Measurements from ENCODE around the gene TAB3. TPM values are rescaled to one million over a fixed set of nuclear protein-coding genes. Genes with fewer than 3 reads are reported as not detected.

TAB3 gene
- total RNA-seq, 1 donor from 2014 or later, result 20.0 TPM

DNA sequence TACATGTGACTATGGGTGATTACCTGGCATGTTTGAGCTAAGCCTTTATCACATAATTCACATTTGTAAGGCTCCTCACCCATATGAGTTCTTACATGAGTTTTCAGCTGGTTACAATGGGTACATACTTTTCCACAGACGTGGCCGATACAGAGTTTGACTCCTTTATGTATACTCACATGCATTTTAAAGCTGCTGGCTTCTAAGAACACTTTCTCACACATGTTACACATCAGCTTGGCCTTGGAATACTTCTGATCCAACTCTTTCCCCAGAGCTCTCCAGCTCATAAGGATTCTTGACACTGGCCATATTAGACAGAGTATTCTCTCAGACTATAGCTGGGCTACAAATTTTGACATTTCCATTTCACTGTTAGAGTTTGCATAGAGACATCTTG, 66.3 kb downstream of the TAB3 start:
- Mint-ChIP-seq H3K27me3 (ENCODE audit: insufficient read depth, low read depth) (peaks cover 5% of the 10 kb centered on the region), H3K9me3 (no peaks in the 10 kb centered on the region), H3K27ac (no peak overlapping the region), H3K36me3 (no peaks in the 10 kb centered on the region), H3K4me3 (no peak overlapping the region), H3K4me1 (no peaks in the 10 kb centered on the region)
- no peak for TF ChIP-seq EZH2phosphoT487 (IDR thresholded peaks at IDR 0.05)
- TF ChIP-seq, protein P1, sequence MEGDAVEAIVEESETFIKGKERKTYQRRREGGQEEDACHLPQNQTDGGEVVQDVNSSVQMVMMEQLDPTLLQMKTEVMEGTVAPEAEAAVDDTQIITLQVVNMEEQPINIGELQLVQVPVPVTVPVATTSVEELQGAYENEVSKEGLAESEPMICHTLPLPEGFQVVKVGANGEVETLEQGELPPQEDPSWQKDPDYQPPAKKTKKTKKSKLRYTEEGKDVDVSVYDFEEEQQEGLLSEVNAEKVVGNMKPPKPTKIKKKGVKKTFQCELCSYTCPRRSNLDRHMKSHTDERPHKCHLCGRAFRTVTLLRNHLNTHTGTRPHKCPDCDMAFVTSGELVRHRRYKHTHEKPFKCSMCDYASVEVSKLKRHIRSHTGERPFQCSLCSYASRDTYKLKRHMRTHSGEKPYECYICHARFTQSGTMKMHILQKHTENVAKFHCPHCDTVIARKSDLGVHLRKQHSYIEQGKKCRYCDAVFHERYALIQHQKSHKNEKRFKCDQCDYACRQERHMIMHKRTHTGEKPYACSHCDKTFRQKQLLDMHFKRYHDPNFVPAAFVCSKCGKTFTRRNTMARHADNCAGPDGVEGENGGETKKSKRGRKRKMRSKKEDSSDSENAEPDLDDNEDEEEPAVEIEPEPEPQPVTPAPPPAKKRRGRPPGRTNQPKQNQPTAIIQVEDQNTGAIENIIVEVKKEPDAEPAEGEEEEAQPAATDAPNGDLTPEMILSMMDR (IDR thresholded peaks at IDR 0.05), result no peak
- TF ChIP-seq EZH2 (IDR thresholded peaks at IDR 0.05), result no peak
- Histone ChIP-seq H3K27ac (no peak overlapping the region), H3K9ac (no peak overlapping the region), H3K9me3 (ENCODE audit: low read depth) (no peaks in the 10 kb centered on the region), H2AFZ (replicated peaks) (no peak overlapping the region), H3K4me2 (no peak overlapping the region), H3K4me3 (no peak overlapping the region), H4K20me1 (ENCODE audit: low read depth) (no peaks in the 10 kb centered on the region), H3F3A (ENCODE audit: low read depth) (no peaks in the 10 kb centered on the region), H3K79me2 (ENCODE audit: low read depth) (no peaks in the 10 kb centered on the region), H3K4me1 (no peaks in the 10 kb centered on the region), H3K27me3 (no peaks in the 10 kb centered on the region), H3K36me3 (no peaks in the 10 kb centered on the region)
- DNase-seq (ENCODE audit: low spot score), result no peak

DNA sequence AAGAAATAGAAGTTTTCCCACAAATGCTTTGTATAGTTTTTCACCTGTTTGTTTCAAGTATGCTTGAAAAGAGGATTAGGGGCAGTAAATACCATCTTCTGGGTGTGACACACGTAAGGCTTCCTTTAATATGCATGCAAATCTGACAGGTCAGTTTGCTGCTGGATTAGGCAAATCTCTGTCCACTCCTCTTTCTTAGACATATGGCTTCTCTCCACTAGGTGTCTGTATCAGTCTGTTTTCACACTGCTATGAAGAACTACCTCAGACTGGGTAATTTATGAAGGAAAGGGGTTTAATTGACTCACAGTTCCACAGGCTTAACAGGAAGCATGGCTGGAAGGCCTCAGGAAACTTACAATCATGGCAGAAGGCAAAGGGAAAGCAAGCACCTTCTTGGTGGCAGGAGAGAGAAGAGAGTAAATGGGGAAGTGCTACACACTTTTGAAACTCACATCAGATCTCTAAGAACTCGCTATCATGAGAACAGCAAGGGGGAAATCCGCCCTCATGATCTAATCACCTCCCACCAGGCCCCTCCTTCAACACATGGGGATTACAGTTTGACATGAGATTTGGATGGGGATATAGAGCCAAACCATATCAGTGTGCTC, 66.9 kb downstream of the TAB3 start:
- H3K9ac ChIP-seq, result no peak overlapping the region
- no peaks in the 10 kb centered on the region for H3K36me3 ChIP-seq
- H3F3A ChIP-seq (ENCODE audit: low read depth), result no peaks in the 10 kb centered on the region
- H3K27me3 Mint-ChIP-seq (ENCODE audit: insufficient read depth, low read depth), result peaks cover 5% of the 10 kb centered on the region
- DNase-seq (ENCODE audit: low spot score), result no peak
- no peaks in the 10 kb centered on the region for H3K9me3 ChIP-seq (ENCODE audit: low read depth)
- H3K27ac Mint-ChIP-seq, result no peak overlapping the region
- no peaks in the 10 kb centered on the region for H4K20me1 ChIP-seq (ENCODE audit: low read depth)
- TF ChIP-seq EZH2phosphoT487 (IDR thresholded peaks at IDR 0.05), result no peak
- TF ChIP-seq, protein P1 (IDR thresholded peaks at IDR 0.05), result peak; percentile 19
- no peaks in the 10 kb centered on the region for H3K9me3 Mint-ChIP-seq
- H3K27me3 ChIP-seq, result no peaks in the 10 kb centered on the region
- H3K4me1 Mint-ChIP-seq, result no peaks in the 10 kb centered on the region
- H2AFZ ChIP-seq (replicated peaks), result peak overlapping the region; percentile 50
- H3K27ac ChIP-seq, result no peak overlapping the region
- no peak overlapping the region for H3K4me3 ChIP-seq
- H3K4me3 Mint-ChIP-seq, result no peak overlapping the region
- H3K4me2 ChIP-seq, result no peak overlapping the region
- H3K4me1 ChIP-seq, result no peaks in the 10 kb centered on the region
- no peaks in the 10 kb centered on the region for H3K36me3 Mint-ChIP-seq
- H3K79me2 ChIP-seq (ENCODE audit: low read depth), result no peaks in the 10 kb centered on the region

DNA sequence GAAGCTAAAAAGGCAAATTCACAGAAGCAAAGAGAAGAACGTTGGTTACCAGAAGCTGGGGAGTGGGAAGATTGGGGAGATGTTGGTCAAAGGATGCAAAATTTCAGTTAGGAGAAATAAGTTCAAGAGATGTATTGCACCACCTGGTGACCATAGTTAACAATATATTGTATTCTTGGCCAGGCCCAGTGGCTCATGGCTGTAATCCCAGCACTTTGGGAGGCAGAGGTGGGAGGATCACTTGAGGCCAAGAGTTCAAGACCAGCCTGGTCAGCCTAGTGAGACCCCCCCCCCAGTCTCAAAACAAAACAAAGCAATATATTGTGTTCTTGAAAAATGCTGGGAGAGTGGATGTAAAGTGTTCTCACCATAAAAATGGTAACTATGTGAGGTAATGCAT, 67.9 kb downstream of the TAB3 start:
- peaks cover 5% of the 10 kb centered on the region for H3K27me3 Mint-ChIP-seq (ENCODE audit: insufficient read depth, low read depth)
- Histone ChIP-seq H2AFZ (replicated peaks) (no peak overlapping the region), H3K4me1 (no peaks in the 10 kb centered on the region), H3K9me3 (ENCODE audit: low read depth) (no peaks in the 10 kb centered on the region), H3K36me3 (no peaks in the 10 kb centered on the region), H3K27ac (no peak overlapping the region), H3K27me3 (no peaks in the 10 kb centered on the region), H4K20me1 (ENCODE audit: low read depth) (no peaks in the 10 kb centered on the region), H3K9ac (no peak overlapping the region), H3K4me2 (no peak overlapping the region), H3K4me3 (no peak overlapping the region), H3K79me2 (ENCODE audit: low read depth) (no peaks in the 10 kb centered on the region), H3F3A (ENCODE audit: low read depth) (no peaks in the 10 kb centered on the region)
- no peak for DNase-seq (ENCODE audit: low spot score)
- no peaks in the 10 kb centered on the region for H3K9me3 Mint-ChIP-seq
- no peak for TF ChIP-seq EZH2 (IDR thresholded peaks at IDR 0.05)
- no peak overlapping the region for H3K27ac Mint-ChIP-seq
- H3K4me3 Mint-ChIP-seq, result no peak overlapping the region
- no peaks in the 10 kb centered on the region for H3K4me1 Mint-ChIP-seq
- no peaks in the 10 kb centered on the region for H3K36me3 Mint-ChIP-seq

DNA sequence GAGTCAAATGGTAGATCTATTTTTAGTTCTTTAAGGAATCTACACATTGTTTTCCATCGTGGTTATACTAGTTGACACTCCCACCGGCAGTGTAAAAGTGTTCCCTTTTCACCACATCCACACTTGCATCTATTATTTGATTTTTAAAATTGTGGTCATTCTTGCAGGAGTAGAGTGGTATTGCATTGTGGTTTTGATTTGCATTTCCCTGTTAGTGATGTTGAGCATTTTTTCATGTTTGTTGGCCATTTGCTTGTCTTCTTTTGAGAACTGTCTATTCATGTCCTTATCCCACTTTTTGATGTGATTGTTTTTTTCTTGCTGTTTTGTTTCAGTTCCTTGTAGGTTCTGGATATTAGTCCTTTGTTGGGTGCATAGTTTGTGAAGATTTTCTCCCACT, 70.0 kb downstream of the TAB3 start:
- Histone ChIP-seq H3K4me2 (no peak overlapping the region), H3K36me3 (no peaks in the 10 kb centered on the region), H3K9ac (no peak overlapping the region), H3K4me1 (no peaks in the 10 kb centered on the region), H3K79me2 (ENCODE audit: low read depth) (no peaks in the 10 kb centered on the region), H3K4me3 (no peak overlapping the region), H3K27me3 (no peaks in the 10 kb centered on the region), H3K9me3 (ENCODE audit: low read depth) (no peaks in the 10 kb centered on the region), H3K27ac (no peak overlapping the region), H3F3A (ENCODE audit: low read depth) (no peaks in the 10 kb centered on the region), H4K20me1 (ENCODE audit: low read depth) (no peaks in the 10 kb centered on the region), H2AFZ (replicated peaks) (no peak overlapping the region)
- Mint-ChIP-seq H3K27ac (no peak overlapping the region), H3K27me3 (ENCODE audit: insufficient read depth, low read depth) (peaks cover 3% of the 10 kb centered on the region), H3K4me1 (no peaks in the 10 kb centered on the region), H3K9me3 (no peaks in the 10 kb centered on the region), H3K4me3 (no peak overlapping the region), H3K36me3 (no peaks in the 10 kb centered on the region)
- DNase-seq (ENCODE audit: low spot score), result no peak
- TF ChIP-seq EZH2phosphoT487 (IDR thresholded peaks at IDR 0.05) (no peak), EZH2 (IDR thresholded peaks at IDR 0.05) (no peak)
- TF ChIP-seq, protein P1 (IDR thresholded peaks at IDR 0.05), result no peak
